ENCODE measurements around the gene ITGA11. TPM values are rescaled to one million over a fixed set of nuclear protein-coding genes. Genes with fewer than 3 reads are reported as not detected.

The ITGA11 gene
- total RNA-seq, 1 donor: 567 TPM

DNA sequence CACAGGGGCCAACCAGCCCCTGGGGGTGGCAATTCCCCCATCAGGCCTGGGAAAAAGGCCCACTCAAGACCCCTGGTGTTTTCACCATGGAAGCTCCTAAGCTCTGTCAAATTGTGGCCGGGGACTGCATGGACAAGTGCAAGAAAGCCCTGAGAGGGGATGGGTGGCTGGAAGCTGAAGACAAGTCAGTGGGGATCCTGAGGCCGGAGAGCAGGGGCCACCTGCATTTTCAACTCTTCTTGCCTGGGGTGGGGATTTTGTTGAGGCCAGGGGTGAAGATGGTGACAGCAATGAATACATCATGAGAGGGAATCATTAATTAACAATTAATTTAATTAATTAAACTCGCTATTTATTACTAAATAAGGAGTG lies 120.5 kb downstream of the ITGA11 start:
- no peak overlapping the region for H3K27ac ChIP-seq (ENCODE audit: low read depth, low read length)
- H3K4me1 ChIP-seq (ENCODE audit: insufficient read depth, low read length): peaks cover 28% of the 10 kb centered on the region
- no peak overlapping the region for H3K4me2 ChIP-seq (ENCODE audit: insufficient read depth, low read length)
- no peaks in the 10 kb centered on the region for H3K27me3 ChIP-seq (ENCODE audit: insufficient read depth, low read length)
- TF ChIP-seq CTCF (IDR thresholded peaks at IDR 0.05; ENCODE audit: extremely low read depth, low read depth, low read length): no peak
- no peak for DNase-seq (ENCODE audit: insufficient read length, low spot score, missing footprints)
- no peak overlapping the region for H3K4me3 ChIP-seq (ENCODE audit: insufficient read depth, low read length)
- H3K79me2 ChIP-seq (ENCODE audit: insufficient read depth, low read length): no peaks in the 10 kb centered on the region
- H4K20me1 ChIP-seq (ENCODE audit: insufficient read depth, low read length): peaks cover 11% of the 10 kb centered on the region
- H3K9me3 ChIP-seq (ENCODE audit: low read depth, low read length): no peaks in the 10 kb centered on the region
- H3K36me3 ChIP-seq (ENCODE audit: insufficient read depth, low read length): peaks cover 86% of the 10 kb centered on the region
- H2AFZ ChIP-seq (ENCODE audit: low read length): no peak overlapping the region

GRCh38 chr15:68310804-68311463 lies 121.0 kb downstream of the ITGA11 start:
- no peak overlapping the region for H3K4me2 ChIP-seq (ENCODE audit: insufficient read depth, low read length)
- H3K4me1 ChIP-seq (ENCODE audit: insufficient read depth, low read length): peaks cover 33% of the 10 kb centered on the region
- H3K4me3 ChIP-seq (ENCODE audit: insufficient read depth, low read length): no peak overlapping the region
- peaks cover 86% of the 10 kb centered on the region for H3K36me3 ChIP-seq (ENCODE audit: insufficient read depth, low read length)
- TF ChIP-seq CTCF (IDR thresholded peaks at IDR 0.05; ENCODE audit: extremely low read depth, low read depth, low read length): no peak
- H3K9me3 ChIP-seq (ENCODE audit: low read depth, low read length): no peaks in the 10 kb centered on the region
- no peak overlapping the region for H3K27ac ChIP-seq (ENCODE audit: low read depth, low read length)
- no peaks in the 10 kb centered on the region for H3K27me3 ChIP-seq (ENCODE audit: insufficient read depth, low read length)
- H2AFZ ChIP-seq (ENCODE audit: low read length): no peak overlapping the region
- DNase-seq (ENCODE audit: insufficient read length, low spot score, missing footprints): no peak
- no peaks in the 10 kb centered on the region for H3K79me2 ChIP-seq (ENCODE audit: insufficient read depth, low read length)
- peaks cover 9% of the 10 kb centered on the region for H4K20me1 ChIP-seq (ENCODE audit: insufficient read depth, low read length)

DNA sequence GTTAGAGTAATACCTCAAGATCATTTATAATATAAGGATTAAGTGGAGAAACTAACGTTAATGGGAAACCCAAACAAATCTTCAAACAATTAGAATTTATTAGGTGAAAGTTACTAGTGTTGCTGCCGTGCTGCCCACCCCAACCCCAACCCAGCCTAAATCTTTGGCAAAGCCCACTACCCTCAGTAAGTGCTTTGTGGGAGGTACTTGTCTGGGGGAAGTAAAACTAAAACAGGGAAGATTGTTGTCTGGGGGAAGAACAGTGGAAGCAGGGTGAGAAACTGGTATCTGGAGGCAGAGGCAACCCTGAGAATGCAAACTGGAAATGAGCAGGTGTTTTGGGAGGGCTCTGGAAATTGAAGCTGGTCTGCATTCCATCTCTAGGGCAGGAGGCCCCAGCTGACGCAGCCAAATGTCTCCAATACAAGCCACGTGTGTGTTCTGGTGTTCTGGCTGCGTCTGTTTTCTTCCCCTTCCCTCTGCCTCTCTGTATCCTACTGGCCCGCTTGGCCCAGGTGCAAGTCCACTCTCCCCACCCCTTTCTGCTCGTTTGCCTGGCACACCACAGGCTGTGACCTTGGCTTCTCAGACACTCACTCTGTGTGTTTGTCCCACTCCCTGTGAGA lies 121.7 kb downstream of the ITGA11 start:
- no peak for DNase-seq (ENCODE audit: insufficient read length, low spot score, missing footprints)

More for the DNA sequence above, 121.7 kb downstream of the ITGA11 start:
- Histone ChIP-seq H3K4me3 (ENCODE audit: insufficient read depth, low read length) (no peak overlapping the region), H3K9me3 (ENCODE audit: low read depth, low read length) (no peaks in the 10 kb centered on the region), H2AFZ (ENCODE audit: low read length) (no peak overlapping the region), H3K36me3 (ENCODE audit: insufficient read depth, low read length) (peaks cover 83% of the 10 kb centered on the region), H3K27ac (ENCODE audit: low read depth, low read length) (no peak overlapping the region), H3K79me2 (ENCODE audit: insufficient read depth, low read length) (no peaks in the 10 kb centered on the region), H3K4me1 (ENCODE audit: insufficient read depth, low read length) (peaks cover 33% of the 10 kb centered on the region), H3K27me3 (ENCODE audit: insufficient read depth, low read length) (no peaks in the 10 kb centered on the region), H4K20me1 (ENCODE audit: insufficient read depth, low read length) (peaks cover 9% of the 10 kb centered on the region), H3K4me2 (ENCODE audit: insufficient read depth, low read length) (no peak overlapping the region)
- no peak for TF ChIP-seq CTCF (IDR thresholded peaks at IDR 0.05; ENCODE audit: extremely low read depth, low read depth, low read length)

Data from osteoblast (primary cell).